Adrenal gland (tissue), 5 donors: ENCODE data around the gene CD44.

ENCODE experiments used
- CTCF ChIP-seq, 6 experiments: fragments of 450-650 bp in 4 of 6; fragments of 200-600 bp in 2 of 6; sonication (generic) in 1 of 6; IDR thresholded peaks; 1 replicate in 5 of 6; 2 replicates in 1 of 6; pipeline versions ENCODE4 v1.5.1 to v1.8.0; 2016 to 2021; ENCODE audit warnings: antibody characterized with exemption in 6 of 6, mild to moderate bottlenecking in 2 of 6, moderate library complexity in 1 of 6
- POLR2A ChIP-seq, 2 donors: fragments of 450-650 bp; IDR thresholded peaks; one replicate each; pipeline ENCODE4 v1.6.1; 2017; ENCODE audit warnings: antibody characterized with exemption in 2 of 2, mild to moderate bottlenecking in 2 of 2, moderate library complexity in 1 of 2
- donor health status: DM: no; HTN: no; CAD: no.

GRCh38 chr11:35182317-35182939, 43.5 kb downstream of the CD44 start:
- TF ChIP-seq POLR2A (IDR thresholded peaks at IDR 0.05) (no peak), CTCF (IDR thresholded peaks at IDR 0.05) (no peak)
